Amniotic stem cell (primary cell): Measurements from ENCODE around the gene TLE6.
"Not testable (repeated sequence)": the region's sequence is repeated elsewhere in the genome, so short reads cannot be mapped to it uniquely, and the experiment has no call there.

Experiments
- DNase-seq: peaks from one replicate; lab custom pipeline; 2025; lab: John Stamatoyannopoulos, UW

TLE6 gene

DNA sequence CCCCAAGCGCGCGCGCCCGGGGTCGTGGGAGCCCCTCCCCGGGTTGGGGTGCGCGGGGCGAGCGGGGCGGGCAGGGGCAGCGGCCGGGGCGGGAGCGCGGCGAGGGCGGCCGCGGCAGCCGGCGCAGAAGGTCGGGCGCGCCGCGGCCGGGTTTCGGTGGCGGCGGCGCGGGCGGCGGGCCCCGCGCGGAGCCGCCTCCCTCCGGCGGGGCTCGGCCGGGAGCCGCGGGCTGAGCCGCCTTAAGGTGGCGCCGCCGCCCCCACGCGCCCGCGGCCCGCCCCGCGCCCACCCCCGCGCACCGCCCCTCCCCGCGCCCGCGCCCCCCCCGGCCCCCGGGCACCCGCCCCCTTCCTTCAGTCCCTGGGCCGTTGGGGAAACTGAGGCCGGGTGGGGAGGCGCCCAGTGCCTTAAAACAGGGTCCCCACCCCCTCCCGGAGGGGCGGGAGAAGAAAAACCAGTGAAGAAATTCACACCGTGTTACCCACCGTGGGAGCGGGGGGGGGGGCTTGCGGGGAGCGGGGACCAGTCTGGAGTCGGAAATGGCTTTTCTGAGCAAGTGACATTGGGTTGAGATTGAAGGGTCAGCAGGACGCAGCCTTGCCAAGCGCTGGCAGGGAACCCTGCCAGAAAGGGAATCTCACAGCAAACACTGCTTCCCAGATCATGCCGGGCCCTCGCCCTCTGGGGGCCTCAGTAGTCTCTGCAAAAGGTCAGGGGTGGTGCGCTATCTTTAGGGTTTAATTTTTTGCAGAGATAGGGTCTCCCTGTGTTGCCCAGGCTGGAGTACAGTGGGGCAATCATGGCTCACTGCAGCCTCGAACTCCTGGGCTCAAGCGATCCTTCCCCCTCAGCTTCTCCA, 51.9 kb downstream of the TLE6 start, which contains the start of gene TLE2:
Gene TLE2 (minus strand): TSS at position 216 of the 859 bp plus-strand sequence. CDS start 376 bp downstream, outside the sequence.
- DNase-seq, result no peak

DNA sequence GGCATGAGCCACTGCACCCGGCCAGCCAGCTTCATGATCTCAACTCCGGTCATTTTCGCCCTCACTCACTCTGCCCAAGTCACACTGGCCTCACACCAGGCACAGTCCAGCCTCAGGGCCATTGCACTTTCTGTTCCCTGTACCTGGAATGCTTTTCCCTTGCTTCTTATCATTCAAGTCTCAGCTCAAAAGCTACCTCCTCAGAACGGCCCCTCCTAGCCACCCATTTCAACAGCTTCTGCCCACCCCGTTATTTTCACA, 54.2 kb downstream of the TLE6 start:
- no peak for DNase-seq

DNA sequence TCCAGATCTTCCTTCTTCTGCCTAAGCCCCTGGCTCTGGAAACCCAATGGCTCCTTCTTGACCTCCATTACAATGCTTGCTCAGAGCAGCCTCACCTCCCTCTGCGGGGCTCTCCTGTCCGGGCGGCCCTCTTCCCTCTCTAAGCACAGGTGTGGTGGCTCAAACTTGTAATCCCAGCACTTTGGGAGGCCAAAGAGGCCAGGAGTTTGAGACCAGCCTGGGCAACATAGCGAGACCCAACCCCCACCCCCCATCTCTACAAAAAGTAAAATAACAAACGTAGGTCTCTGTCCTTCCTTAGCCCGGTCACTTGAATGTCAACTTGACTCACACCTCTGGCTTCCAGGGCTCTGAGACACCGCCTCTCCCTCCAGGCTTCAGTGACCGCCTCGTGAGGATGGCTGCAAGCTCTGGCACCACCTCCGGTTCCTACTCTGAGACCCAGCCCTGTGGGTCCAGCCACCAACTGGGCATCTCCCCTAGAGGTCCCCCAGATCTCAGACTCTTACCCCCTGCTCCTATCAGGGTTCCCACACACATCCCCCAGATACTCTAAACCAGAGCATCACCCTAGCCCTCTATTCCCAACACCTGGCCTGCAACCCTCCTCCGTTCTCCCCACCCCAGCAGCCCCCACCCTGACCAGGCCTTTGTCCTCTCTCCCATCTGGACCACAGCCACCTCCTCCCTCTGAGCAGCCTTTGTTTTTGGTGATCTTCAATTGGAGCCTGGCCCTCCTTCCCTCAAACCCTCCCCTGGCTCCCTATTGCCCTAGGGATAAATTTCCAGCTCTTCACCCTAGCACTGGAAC, 56.4 kb downstream of the TLE6 start:
- no peak for DNase-seq

DNA sequence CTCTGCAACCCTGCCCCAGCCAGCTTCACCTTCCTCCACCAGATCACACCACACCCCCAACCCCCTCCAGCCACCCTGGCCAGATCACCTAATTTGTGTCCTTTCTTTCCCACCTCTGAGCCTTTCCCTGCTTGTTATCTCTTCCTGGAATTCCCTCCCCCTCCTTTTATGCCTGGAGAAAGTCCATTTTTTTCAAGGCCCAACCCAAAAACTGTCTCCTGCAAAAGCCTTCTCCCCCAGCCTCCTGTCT, 57.0 kb downstream of the TLE6 start:
- no peak for DNase-seq

DNA sequence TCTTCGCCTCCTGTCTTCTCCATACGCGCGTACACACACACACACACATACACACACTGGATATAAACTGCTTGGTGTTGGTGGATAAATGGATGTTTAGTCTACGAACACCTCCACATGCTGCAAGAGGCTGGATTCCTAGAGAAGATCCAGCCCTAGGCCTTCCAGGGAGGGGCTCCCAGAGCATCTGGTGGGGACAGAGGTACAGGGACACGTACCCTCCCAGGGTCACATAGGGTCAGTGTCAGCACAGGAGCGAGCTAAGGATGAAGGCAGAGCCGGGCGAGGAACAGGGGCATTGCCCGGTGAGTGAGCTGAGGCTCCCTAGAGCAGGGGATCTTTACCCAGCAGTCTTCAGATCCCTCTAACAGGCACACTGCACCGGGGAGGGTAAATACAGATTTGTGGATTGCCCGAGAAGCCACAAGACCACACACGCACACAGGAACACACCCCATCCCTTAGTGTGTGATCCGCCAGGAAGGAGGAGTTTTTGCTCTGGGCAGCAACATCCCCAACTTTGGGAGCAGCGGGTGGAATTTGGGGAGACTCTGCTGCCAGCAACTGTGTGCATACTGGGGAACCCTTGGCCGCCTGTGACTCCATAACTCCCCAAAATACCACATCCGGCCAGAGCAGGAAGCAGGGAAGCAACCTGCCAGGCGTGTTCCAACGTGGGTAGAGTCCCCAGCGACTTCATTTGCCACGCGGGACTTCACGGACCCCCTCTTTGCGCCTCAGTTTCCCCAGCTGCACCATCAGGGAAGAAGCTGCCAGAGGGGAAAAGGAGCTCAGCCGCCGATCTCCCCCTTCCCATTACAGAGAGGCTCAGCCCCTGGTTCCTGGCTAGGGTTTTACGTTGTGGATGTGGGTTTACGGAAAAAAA, 57.5 kb downstream of the TLE6 start:
- DNase-seq, result no peak

DNA sequence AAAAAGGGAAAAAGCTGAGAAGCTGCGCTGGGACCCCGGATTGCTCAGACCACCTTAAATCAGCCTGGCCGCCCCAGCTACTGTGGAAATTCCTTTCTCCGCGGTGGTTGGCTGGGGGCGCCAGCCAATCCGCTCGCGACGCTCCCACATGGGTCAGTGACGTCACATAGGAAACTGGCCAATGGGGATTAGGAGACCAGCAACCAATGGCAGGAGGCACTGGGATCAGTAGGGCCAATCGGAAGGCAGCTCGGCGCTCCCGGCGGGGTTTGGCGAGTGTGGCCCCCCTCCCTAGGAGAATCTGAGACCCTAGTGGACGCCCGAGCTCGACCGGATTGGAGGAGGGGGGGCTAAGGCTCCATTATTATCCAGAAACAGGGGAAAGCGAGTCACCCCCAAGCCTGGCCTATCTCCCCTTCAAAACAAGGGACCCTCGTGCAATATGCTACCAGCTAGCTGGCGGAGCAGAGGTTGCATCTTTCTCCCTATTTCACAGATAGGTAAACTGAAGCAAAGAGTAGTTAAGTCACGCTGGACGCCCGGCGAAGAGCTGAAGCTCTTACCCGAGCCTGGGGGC, 58.3 kb downstream of the TLE6 start:
- peak; percentile 94 for DNase-seq

DNA sequence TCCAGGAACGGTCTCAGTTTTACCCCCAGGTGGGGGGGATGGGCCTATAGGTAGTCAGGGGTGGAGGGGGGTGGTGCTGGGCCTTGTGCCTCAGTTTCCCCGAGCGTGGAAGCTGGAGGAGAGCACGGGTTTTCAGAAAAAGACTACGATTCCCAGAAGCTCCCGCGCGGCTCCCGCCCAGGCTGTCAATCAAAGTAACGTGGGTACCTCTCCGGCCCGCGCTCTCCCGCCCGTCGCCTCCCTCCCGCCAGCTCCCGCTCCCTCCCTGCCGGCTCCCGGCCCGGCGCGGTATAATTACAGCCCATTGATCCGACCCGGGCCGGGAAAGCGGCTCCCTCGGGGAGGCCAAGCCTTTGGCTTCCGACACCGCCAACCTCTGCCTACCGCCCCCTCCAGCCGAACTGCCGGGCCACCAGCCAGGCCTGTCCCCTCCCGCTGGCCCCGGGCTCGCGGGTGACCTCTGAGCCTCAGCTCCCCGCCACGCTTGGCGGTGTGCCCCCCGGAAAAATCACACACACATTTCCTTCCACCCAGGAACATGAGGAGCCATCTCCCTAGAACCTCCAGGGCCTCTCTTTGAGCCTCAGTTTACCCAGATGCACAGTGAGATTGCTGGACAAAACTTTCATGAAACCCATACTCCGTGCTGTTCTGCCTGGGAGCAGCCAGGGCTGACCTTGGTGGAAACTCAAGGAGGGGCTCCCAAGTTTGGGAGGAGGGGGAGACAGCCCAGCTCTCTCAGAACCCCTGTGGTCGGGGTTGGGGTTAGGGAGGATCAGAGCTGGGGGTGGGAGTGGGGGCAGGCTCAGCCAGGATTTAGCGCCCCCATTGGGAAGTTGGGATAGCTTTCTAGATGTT, 59.0 kb downstream of the TLE6 start:
- DNase-seq, result peak; percentile 73

DNA sequence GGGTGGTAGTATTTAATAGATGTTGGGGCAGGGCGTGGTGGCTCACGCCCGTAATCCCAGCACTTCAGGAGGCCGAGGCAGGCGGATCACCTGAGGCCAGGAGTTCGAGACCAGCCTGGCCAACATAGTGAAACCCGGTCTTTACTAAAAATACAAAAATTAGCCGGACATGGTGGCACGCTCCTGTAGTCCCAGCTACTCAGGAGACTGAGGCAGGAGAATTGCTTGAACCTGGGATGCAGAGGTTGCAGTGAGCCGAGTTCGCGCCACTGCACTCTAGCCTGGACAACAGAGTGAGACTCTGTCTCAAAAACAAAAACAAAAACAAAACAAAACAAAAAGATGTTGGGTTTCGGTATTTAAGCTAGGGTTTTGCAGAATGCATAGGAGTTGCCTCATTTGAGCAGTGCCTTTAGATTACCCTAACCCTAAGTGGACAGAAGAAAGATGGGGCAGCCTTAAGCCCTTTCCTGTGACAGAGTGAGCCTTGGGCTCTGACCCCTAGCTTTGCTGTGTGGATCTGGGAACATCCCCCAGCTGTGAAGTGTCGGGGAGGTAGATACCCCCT, 59.7 kb downstream of the TLE6 start:
- not testable (repeated sequence) for DNase-seq

DNA sequence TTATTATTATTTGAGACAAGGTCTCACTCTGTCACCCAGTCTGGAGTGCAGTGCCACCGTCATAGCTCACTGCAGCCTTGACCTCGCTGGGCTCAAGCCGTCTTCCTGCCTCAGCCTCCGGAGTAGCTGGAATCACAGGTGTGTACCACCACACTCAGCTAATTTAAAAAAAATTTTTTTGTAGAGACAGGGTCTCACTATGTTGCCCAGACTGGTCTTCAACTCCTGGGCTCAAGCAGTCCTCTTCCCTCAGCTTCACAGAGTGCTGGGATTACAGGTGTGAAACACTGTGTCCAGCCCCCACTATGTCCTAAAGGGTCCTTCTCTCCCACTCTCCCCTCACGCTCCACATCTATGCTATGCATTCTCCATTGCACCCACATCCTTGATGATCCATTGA, 60.9 kb downstream of the TLE6 start:
- DNase-seq, result no peak

DNA sequence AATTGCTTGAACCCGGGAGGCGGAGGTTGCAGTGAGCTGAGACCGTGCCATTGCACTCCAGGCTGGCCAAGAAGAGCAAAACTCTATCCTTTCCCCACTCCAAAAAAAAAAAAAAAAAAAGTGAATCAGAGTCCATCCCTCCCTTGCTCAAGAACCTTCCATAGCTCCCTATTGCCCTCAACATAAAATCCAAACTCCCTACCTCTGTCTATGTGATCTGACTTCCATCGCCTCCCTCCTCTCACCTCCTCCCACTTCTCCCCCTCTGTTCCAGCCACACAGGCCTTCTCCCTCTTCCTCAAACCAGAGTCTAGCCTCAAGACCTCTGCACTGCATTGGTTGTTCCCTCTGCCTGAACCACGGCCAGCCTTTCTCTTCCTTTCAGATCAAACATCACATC, 61.8 kb downstream of the TLE6 start:
- no peak for DNase-seq

DNA sequence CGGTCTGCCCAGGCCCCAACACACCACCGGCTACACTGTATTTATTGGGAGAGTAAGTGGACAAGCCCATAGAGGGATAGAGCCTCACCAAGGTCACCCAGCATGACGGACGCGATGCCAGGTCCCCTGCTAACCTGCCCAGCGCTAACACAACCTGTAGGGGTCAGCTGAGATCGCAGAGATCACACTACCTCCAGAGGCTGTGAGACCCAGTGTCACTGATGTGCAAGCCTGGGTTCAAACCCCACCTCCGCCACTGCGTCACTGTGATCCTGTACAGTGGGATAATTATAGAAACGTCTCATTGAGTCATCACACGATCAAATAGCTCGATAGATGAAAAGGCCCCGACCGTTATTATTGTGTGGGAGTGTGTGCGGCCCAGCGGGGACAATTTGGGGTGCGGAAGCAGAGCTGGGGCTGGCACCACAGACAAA, 62.3 kb downstream of the TLE6 start:
- no peak for DNase-seq

DNA sequence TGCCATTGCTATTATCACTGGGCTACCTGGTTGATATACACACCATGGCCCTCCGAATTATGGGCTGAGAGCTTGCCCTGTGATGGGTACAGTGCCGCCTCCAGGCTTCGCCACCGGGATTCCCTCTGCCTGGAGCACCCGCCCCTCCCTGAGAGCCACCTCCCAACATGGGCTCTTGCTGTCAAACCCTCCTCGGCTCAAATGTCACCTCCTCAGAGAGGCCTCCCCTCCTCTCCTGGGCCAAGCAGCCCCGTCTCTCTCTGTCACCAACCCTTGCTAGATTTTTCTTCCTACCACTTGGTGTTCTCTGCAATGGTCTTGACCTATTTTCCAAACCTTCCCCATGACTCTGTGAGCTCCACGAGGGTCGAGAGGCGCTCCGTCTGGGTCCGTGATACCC, 64.0 kb downstream of the TLE6 start:
- no peak for DNase-seq

DNA sequence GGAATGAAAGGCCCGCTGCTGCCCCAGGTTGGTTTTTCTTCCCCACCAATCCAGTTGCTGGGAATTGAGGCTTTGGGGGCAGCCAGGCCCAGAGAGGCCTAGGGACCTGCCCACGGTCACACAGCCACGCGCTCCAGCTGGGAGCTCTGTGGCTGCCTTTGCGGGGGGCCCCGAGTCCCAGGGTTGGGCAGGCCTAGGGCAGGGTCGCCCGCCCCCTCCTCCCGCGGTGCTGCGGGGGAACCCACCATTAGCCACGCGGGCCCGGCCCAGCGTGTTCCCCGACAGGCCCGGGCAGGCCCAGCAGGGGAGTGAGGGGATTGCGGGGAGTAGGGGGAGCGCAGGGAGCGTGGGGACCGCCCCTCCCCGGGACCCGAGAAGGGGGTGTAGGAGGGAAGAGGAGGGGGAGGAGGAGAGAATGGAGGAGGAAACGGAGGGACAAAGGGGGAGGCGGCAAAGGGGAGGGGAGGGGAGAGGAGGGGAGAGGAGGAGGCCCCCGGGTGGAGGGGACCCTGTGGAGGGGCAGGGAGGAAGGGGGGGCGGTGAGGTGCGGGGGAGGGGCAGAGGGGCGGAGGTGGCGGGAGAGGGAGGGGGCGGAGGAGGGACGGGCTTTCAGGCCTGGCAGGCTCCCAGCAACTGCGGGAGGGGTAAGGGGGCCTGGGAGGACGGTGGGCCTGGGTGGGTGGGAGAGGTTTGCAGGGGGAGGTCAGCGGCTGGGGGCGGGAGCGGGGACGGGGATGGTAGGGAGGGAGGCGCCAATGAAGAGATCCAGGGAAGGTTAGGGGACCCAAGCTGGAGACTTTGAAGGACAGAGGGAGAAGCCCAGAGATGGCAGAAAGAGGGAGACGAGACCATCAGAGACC, 64.6 kb downstream of the TLE6 start:
- DNase-seq, result no peak

DNA sequence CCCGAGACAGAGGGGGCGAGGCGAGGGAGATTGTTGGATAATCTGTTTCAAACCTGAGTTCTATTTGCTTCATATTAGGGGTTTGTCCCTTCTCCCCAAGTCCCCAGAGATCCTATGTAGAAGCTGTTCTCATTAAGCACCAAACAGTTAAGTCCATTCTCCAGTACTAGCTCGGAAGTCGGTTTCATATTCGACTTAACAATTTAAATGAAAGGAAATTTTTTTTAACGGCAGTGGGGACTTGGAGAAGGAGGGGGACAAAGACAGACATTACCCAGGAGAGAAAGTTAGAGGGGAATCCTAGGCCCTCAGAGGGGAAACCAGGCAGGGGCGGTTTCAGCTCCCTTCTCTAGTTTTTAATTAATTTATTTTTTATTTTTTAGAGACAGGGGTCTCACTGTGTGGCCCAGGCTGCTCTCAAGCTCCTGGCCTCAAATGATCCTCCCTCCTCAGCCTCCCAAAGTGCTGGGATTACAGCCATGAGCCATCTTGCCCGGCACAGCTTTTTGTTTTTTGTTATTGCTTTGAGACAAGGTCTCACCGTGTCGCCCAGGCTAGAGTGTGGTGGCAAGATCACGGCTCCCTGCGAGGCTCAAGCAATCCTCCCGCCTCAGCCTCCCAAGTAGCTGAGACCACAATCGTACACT, 65.4 kb downstream of the TLE6 start:
- no peak for DNase-seq
